ENCODE results near the gene USP21.

The USP21 gene

DNA sequence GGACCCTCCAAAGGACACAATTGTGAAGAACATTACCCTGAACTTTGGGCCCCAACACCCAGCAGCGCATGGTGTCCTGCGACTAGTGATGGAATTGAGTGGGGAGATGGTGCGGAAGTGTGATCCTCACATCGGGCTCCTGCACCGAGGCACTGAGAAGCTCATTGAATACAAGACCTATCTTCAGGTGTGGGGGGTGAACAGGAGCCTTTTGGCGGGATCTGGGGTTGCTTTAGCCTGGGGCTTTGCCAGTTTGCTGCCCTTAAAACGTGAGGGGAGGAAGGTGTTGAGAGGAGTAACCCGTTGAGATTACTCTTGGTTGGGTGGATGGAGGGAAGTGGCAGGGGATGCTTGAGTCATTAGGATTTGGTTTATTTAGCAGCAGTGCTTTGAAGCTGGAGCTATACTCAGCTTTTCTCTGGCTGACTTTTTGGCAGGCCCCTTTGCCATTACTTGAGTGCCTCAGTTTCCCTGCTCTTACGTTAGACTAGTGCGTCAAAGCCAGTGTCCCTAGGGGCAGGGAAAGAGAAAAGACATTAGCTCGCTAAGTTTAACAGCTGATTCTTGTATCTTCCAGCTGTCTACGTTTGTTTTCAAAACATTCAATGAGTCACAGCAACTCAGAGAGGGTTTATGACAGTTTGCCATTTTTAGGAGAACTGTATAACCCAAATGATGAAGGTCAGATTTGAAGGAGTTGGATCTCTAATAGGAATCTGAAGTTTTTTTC lies 47.3 kb downstream of the USP21 start:
- Histone ChIP-seq H2BK12ac (ENCODE audit: low read length in 2 of 2) (no peak overlapping the region), H2BK15ac (ENCODE audit: low read depth, poor library complexity, severe bottlenecking) (no peak overlapping the region), H3K27ac (ENCODE audit: low read length, poor library complexity, severe bottlenecking) (no peak overlapping the region), H3K27me3 (ENCODE audit: control insufficient read depth in 1 of 2, insufficient read depth in 1 of 2, low read length in 2 of 2) (no peaks in the 10 kb centered on the region), H3K4me2 (ENCODE audit: low read length, poor library complexity, severe bottlenecking) (no peak overlapping the region), H3K18ac (ENCODE audit: low read depth in 1 of 2, low read length in 2 of 2) (no peak overlapping the region), H2AFZ (ENCODE audit: low read depth, low read length) (no peak overlapping the region), H2BK5ac (ENCODE audit: low read depth, low read length, poor library complexity, severe bottlenecking) (no peak overlapping the region), H3K4me1 (ENCODE audit: control insufficient read depth, insufficient read depth, low read depth, low read length) (peaks cover 9% of the 10 kb centered on the region), H3K79me1 (replicated peaks; ENCODE audit: low read length, poor library complexity, severe bottlenecking) (peaks cover 26% of the 10 kb centered on the region), H4K91ac (ENCODE audit: low read length) (no peak overlapping the region), H3K23ac (ENCODE audit: low read length in 2 of 2) (no peak overlapping the region), H3K9me3 (ENCODE audit: control insufficient read depth, low read length) (no peaks in the 10 kb centered on the region), H3K4me3 (ENCODE audit: insufficient read depth in 1 of 2, low read depth in 1 of 2, low read length in 2 of 2) (no peak overlapping the region), H3K36me3 (ENCODE audit: control insufficient read depth in 1 of 2, insufficient read depth in 2 of 2, low read depth in 1 of 2, low read length in 2 of 2) (peaks cover 34 to 61% of the 10 kb centered on the region in 2 experiments), H3K4ac (ENCODE audit: low read depth in 1 of 2, low read length in 2 of 2) (no peak overlapping the region), H3K9ac (ENCODE audit: low read length) (peak overlapping the region; percentile 42), H2BK120ac (ENCODE audit: low read depth, low read length) (no peak overlapping the region), H2AK5ac (ENCODE audit: low read length, severe bottlenecking) (no peak overlapping the region), H4K8ac (ENCODE audit: low read length) (no peak overlapping the region), H3K14ac (ENCODE audit: low read length in 2 of 2) (no peak overlapping the region)
- 77% methylated on average over 12 of the region's 12 CpGs for WGBS
- DNase-seq = peak; percentile 84

DNA sequence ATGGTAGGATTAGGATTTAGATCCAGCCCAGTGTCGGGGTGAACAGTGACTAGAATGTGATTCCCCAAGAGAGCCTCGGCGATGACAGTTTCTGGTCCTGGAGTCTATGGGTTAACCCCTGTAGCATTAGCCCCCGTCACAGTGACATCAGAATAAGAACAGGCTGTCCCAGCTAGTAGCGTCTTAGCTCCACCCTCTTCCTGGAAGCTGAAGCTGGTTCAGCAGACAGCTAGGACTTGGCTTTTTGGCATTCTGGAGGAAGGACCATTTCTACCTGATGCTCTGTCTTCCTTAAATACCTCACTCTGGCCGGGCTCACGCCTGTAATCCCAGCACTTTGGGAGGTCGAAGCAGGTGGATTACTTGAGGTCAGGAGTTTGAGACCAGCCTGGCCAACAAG lies 47.9 kb downstream of the USP21 start:
- DNase-seq = peak; percentile 93
- no peak overlapping the region for H2AK5ac ChIP-seq (ENCODE audit: low read length, severe bottlenecking)
- no peak overlapping the region for H3K14ac ChIP-seq (ENCODE audit: low read length in 2 of 2)
- no peak overlapping the region for H4K91ac ChIP-seq (ENCODE audit: low read length)
- H3K36me3 ChIP-seq (ENCODE audit: control insufficient read depth in 1 of 2, insufficient read depth in 2 of 2, low read depth in 1 of 2, low read length in 2 of 2) = peaks cover 39 to 67% of the 10 kb centered on the region in 2 experiments
- H3K27ac ChIP-seq (ENCODE audit: low read length, poor library complexity, severe bottlenecking) = no peak overlapping the region
- H3K23ac ChIP-seq (ENCODE audit: low read length in 2 of 2) = no peak overlapping the region
- peak overlapping the region; percentile 42 for H3K9ac ChIP-seq (ENCODE audit: low read length)
- H3K4me2 ChIP-seq (ENCODE audit: low read length, poor library complexity, severe bottlenecking) = no peak overlapping the region
- no peaks in the 10 kb centered on the region for H3K27me3 ChIP-seq (ENCODE audit: control insufficient read depth in 1 of 2, insufficient read depth in 1 of 2, low read length in 2 of 2)
- no peak overlapping the region for H2BK120ac ChIP-seq (ENCODE audit: low read depth, low read length)
- H3K9me3 ChIP-seq (ENCODE audit: control insufficient read depth, low read length) = no peaks in the 10 kb centered on the region
- no peak overlapping the region for H2AFZ ChIP-seq (ENCODE audit: low read depth, low read length)
- WGBS = 71% methylated on average over 8 of the region's 8 CpGs
- H3K4me1 ChIP-seq (ENCODE audit: control insufficient read depth, insufficient read depth, low read depth, low read length) = peaks cover 7% of the 10 kb centered on the region
- no peak overlapping the region for H3K4me3 ChIP-seq (ENCODE audit: insufficient read depth in 1 of 2, low read depth in 1 of 2, low read length in 2 of 2)
- no peak overlapping the region for H3K4ac ChIP-seq (ENCODE audit: low read depth in 1 of 2, low read length in 2 of 2)
- no peak overlapping the region for H4K8ac ChIP-seq (ENCODE audit: low read length)
- no peak overlapping the region for H3K18ac ChIP-seq (ENCODE audit: low read depth in 1 of 2, low read length in 2 of 2)
- no peak overlapping the region for H2BK15ac ChIP-seq (ENCODE audit: low read depth, poor library complexity, severe bottlenecking)
- H3K79me1 ChIP-seq (replicated peaks; ENCODE audit: low read length, poor library complexity, severe bottlenecking) = peaks cover 27% of the 10 kb centered on the region
- H2BK12ac ChIP-seq (ENCODE audit: low read length in 2 of 2) = no peak overlapping the region
- no peak overlapping the region for H2BK5ac ChIP-seq (ENCODE audit: low read depth, low read length, poor library complexity, severe bottlenecking)

- Histone ChIP-seq H3K9ac (ENCODE audit: low read length) (no peak overlapping the region), H3K23ac (ENCODE audit: low read length in 2 of 2) (no peak overlapping the region), H2BK120ac (ENCODE audit: low read depth, low read length) (no peak overlapping the region), H4K8ac (ENCODE audit: low read length) (no peak overlapping the region), H3K36me3 (ENCODE audit: control insufficient read depth in 1 of 2, insufficient read depth in 2 of 2, low read depth in 1 of 2, low read length in 2 of 2) (peaks cover 56 to 80% of the 10 kb centered on the region in 2 experiments), H2AK5ac (ENCODE audit: low read length, severe bottlenecking) (no peak overlapping the region), H4K91ac (ENCODE audit: low read length) (no peak overlapping the region), H3K4me2 (ENCODE audit: low read length, poor library complexity, severe bottlenecking) (no peak overlapping the region), H3K4me3 (ENCODE audit: insufficient read depth in 1 of 2, low read depth in 1 of 2, low read length in 2 of 2) (no peak overlapping the region), H3K27me3 (ENCODE audit: control insufficient read depth in 1 of 2, insufficient read depth in 1 of 2, low read length in 2 of 2) (no peaks in the 10 kb centered on the region), H2AFZ (ENCODE audit: low read depth, low read length) (no peak overlapping the region), H2BK12ac (ENCODE audit: low read length in 2 of 2) (no peak overlapping the region), H3K79me1 (replicated peaks; ENCODE audit: low read length, poor library complexity, severe bottlenecking) (peaks cover 20% of the 10 kb centered on the region), H2BK5ac (ENCODE audit: low read depth, low read length, poor library complexity, severe bottlenecking) (no peak overlapping the region), H3K18ac (ENCODE audit: low read depth in 1 of 2, low read length in 2 of 2) (no peak overlapping the region), H3K9me3 (ENCODE audit: control insufficient read depth, low read length) (no peaks in the 10 kb centered on the region), H2BK15ac (ENCODE audit: low read depth, poor library complexity, severe bottlenecking) (no peak overlapping the region), H3K27ac (ENCODE audit: low read length, poor library complexity, severe bottlenecking) (no peak overlapping the region), H3K14ac (ENCODE audit: low read length in 2 of 2) (no peak overlapping the region), H3K4ac (ENCODE audit: low read depth in 1 of 2, low read length in 2 of 2) (no peak overlapping the region), H3K4me1 (ENCODE audit: control insufficient read depth, insufficient read depth, low read depth, low read length) (peaks cover 3% of the 10 kb centered on the region)
- DNase-seq = peak; percentile 81
- WGBS = 63% methylated on average over 11 of the region's 11 CpGs
These were observed 50.6 kb downstream of the USP21 start for GRCh38 chr1:161209790-161210409.

- H3K79me1 ChIP-seq (replicated peaks; ENCODE audit: low read length, poor library complexity, severe bottlenecking) = peaks cover 12% of the 10 kb centered on the region
- no peak overlapping the region for H3K4me3 ChIP-seq (ENCODE audit: insufficient read depth in 1 of 2, low read depth in 1 of 2, low read length in 2 of 2)
- H2AK5ac ChIP-seq (ENCODE audit: low read length, severe bottlenecking) = no peak overlapping the region
- H3K4ac ChIP-seq (ENCODE audit: low read depth in 1 of 2, low read length in 2 of 2) = no peak overlapping the region
- no peak overlapping the region for H2BK5ac ChIP-seq (ENCODE audit: low read depth, low read length, poor library complexity, severe bottlenecking)
- H3K9me3 ChIP-seq (ENCODE audit: control insufficient read depth, low read length) = no peaks in the 10 kb centered on the region
- H3K27ac ChIP-seq (ENCODE audit: low read length, poor library complexity, severe bottlenecking) = no peak overlapping the region
- H3K23ac ChIP-seq (ENCODE audit: low read length in 2 of 2) = no peak overlapping the region
- H3K36me3 ChIP-seq (ENCODE audit: control insufficient read depth in 1 of 2, insufficient read depth in 2 of 2, low read depth in 1 of 2, low read length in 2 of 2) = peaks cover 49 to 58% of the 10 kb centered on the region in 2 experiments
- no peak for DNase-seq
- H3K18ac ChIP-seq (ENCODE audit: low read depth in 1 of 2, low read length in 2 of 2) = no peak overlapping the region
- H2BK12ac ChIP-seq (ENCODE audit: low read length in 2 of 2) = no peak overlapping the region
- H3K27me3 ChIP-seq (ENCODE audit: control insufficient read depth in 1 of 2, insufficient read depth in 1 of 2, low read length in 2 of 2) = no peaks in the 10 kb centered on the region
- no peak overlapping the region for H4K91ac ChIP-seq (ENCODE audit: low read length)
- H2BK120ac ChIP-seq (ENCODE audit: low read depth, low read length) = no peak overlapping the region
- H2BK15ac ChIP-seq (ENCODE audit: low read depth, poor library complexity, severe bottlenecking) = no peak overlapping the region
- H2AFZ ChIP-seq (ENCODE audit: low read depth, low read length) = no peak overlapping the region
- no peak overlapping the region for H4K8ac ChIP-seq (ENCODE audit: low read length)
- 98% methylated on average over 8 of the region's 9 CpGs for WGBS
- H3K9ac ChIP-seq (ENCODE audit: low read length) = no peak overlapping the region
- peaks cover 3% of the 10 kb centered on the region for H3K4me1 ChIP-seq (ENCODE audit: control insufficient read depth, insufficient read depth, low read depth, low read length)
- no peak overlapping the region for H3K14ac ChIP-seq (ENCODE audit: low read length in 2 of 2)
- no peak overlapping the region for H3K4me2 ChIP-seq (ENCODE audit: low read length, poor library complexity, severe bottlenecking)
These were observed 55.1 kb downstream of the USP21 start for GRCh38 chr1:161214369-161214768.

All from mesenchymal stem cell (in vitro differentiated cells and primary cell).